WTC11 (cell line): Measurements from ENCODE around the gene LTBP2. TPM values are rescaled to one million over a fixed set of nuclear protein-coding genes. Genes with fewer than 3 reads are reported as not detected.

Experiments used
- ATAC-seq: fragments of 200-7000 bp; cut with Tn5 transposase; 2 replicates; pipeline ENCODE4 v1.10.0; 2021; ENCODE audit warnings: mild to moderate bottlenecking, moderate library complexity
- CTCF ChIA-PET: fragments of 300-600 bp; sonication (Branson Sonifier 250); formaldehyde crosslinking; loops from one replicate; lab custom pipeline; 2021; ENCODE audit warnings: antibody characterized with exemption; lab: Charles Lee
- POLR2A ChIA-PET: fragments of 350-600 bp; sonication (Branson Sonifier 250); formaldehyde crosslinking; loops from one replicate; lab custom pipeline; 2021; ENCODE audit warnings: antibody characterized with exemption; lab: Charles Lee
- DNase-seq: peaks from one replicate; pipeline ENCODE4 v3.0.0; 2021; ENCODE audit warnings: low spot score
- H3K27ac Mint-ChIP-seq: 2 replicates; pipeline ENCODE4 v1.8.0; 2021; ENCODE audit warnings: mixed read lengths
- H3K27me3 Mint-ChIP-seq: 2 replicates; pipeline ENCODE4 v1.8.0; 2021; ENCODE audit warnings: low read depth, mild to moderate bottlenecking, moderate library complexity, mixed read lengths
- H3K36me3 Mint-ChIP-seq: 2 replicates; pipeline ENCODE4 v1.8.0; 2021; ENCODE audit warnings: mixed read lengths
- H3K4me1 Mint-ChIP-seq: 2 replicates; pipeline ENCODE4 v1.8.0; 2022; ENCODE audit warnings: mixed read lengths
- H3K4me3 Mint-ChIP-seq: 2 replicates; pipeline ENCODE4 v1.8.0; 2021; ENCODE audit warnings: mild to moderate bottlenecking, moderate library complexity, mixed read lengths
- H3K9me3 Mint-ChIP-seq: 2 replicates; pipeline ENCODE4 v1.8.0; 2021; ENCODE audit warnings: mixed read lengths
- AFF4 ChIP-seq: sonication (generic); formaldehyde crosslinking; IDR thresholded peaks from 2 replicates; pipeline ENCODE4 v1.8.1; 2023; ENCODE audit warnings: mild to moderate bottlenecking, missing genetic modification reagents, borderline replicate concordance
- CTCF ChIP-seq: fragments of 200-600 bp; IDR thresholded peaks from 2 replicates; pipeline ENCODE4 v1.8.0; 2022; ENCODE audit warnings: antibody characterized with exemption
- E2F4 ChIP-seq: sonication (generic); formaldehyde crosslinking; IDR thresholded peaks from 2 replicates; pipeline ENCODE4 v1.8.1; 2022; ENCODE audit warnings: low read depth, mild to moderate bottlenecking, moderate library complexity, missing genetic modification reagents, borderline replicate concordance
- ERG ChIP-seq: fragments of 250-450 bp; sonication (Bioruptor Pico); IDR thresholded peaks from 2 replicates; pipeline ENCODE4 v1.8.0; 2021; ENCODE audit warnings: mild to moderate bottlenecking
- GABPB1 ChIP-seq: sonication (generic); formaldehyde crosslinking; IDR thresholded peaks from 2 replicates; pipeline ENCODE4 v1.8.1; 2023; ENCODE audit warnings: mild to moderate bottlenecking, missing genetic modification reagents
- HMGA2 ChIP-seq: fragments of 250-450 bp; sonication (Bioruptor Pico); IDR thresholded peaks from 2 replicates; pipeline ENCODE4 v1.4.0; 2021; ENCODE audit warnings: mild to moderate bottlenecking, moderate library complexity
- KAT7 ChIP-seq: sonication (generic); formaldehyde crosslinking; IDR thresholded peaks from 2 replicates; pipeline ENCODE4 v1.8.1; 2023; ENCODE audit warnings: missing genetic modification reagents, mild to moderate bottlenecking, borderline replicate concordance
- MLX ChIP-seq: sonication (generic); formaldehyde crosslinking; IDR thresholded peaks from 2 replicates; pipeline ENCODE4 v1.8.1; 2023; ENCODE audit warnings: mild to moderate bottlenecking, missing genetic modification reagents, moderate library complexity
- MXD4 ChIP-seq: fragments of 250-450 bp; sonication (Bioruptor Pico); IDR thresholded peaks from 2 replicates; pipeline ENCODE4 v1.8.0; 2021; ENCODE audit warnings: mild to moderate bottlenecking, moderate library complexity, borderline replicate concordance
- RELA ChIP-seq: sonication (generic); formaldehyde crosslinking; IDR thresholded peaks from 2 replicates; pipeline ENCODE4 v1.8.1; 2022; ENCODE audit warnings: missing genetic modification reagents, mild to moderate bottlenecking, borderline replicate concordance
- ZNF121 ChIP-seq: sonication (generic); formaldehyde crosslinking; IDR thresholded peaks from 2 replicates; pipeline ENCODE4 v1.8.0; 2023; ENCODE audit warnings: missing genetic modification reagents
- ZNF263 ChIP-seq: sonication (generic); formaldehyde crosslinking; IDR thresholded peaks from 2 replicates; pipeline ENCODE4 v1.8.1; 2022; ENCODE audit warnings: low read depth, mild to moderate bottlenecking, moderate library complexity, missing genetic modification reagents
- ZNF423 ChIP-seq: fragments of 250-450 bp; sonication (Bioruptor Pico); IDR thresholded peaks from 2 replicates; pipeline ENCODE4 v2.1.2; 2022; ENCODE audit warnings: mild to moderate bottlenecking, moderate library complexity
- total RNA-seq: library from RNA; stranded (reverse); gene quantifications from 3 replicates; pipeline ENCODE4 v1.2.3, GENCODE V29; 2021

Gene LTBP2
- total RNA-seq, 1 experiment from 2014 or later: 1.2 TPM

GRCh38 chr14:74574090-74574433, 38.0 kb downstream of the LTBP2 start:
- peaks cover 31% of the 10 kb centered on the region for H3K4me1 Mint-ChIP-seq

GRCh38 chr14:74573421-74574089, 38.5 kb downstream of the LTBP2 start:
- POLR2A ChIA-PET: interaction anchor here (1.9 kb wide), 1 partner anchor 36 kb away, joined by 4 read pairs; no protein-coding TSS in a partner anchor
- CTCF ChIA-PET: interaction anchor here (0.6 to 7.1 kb wide), 53 partner anchors 9 to 372 kb away, joined by 3 to 110 read pairs (median 5); partner anchors contain the start of genes ISCA2, LTBP2, NPC2 and RPS6KL1
- DNase-seq (peak; percentile 67), ATAC-seq (peak; percentile 96)
- Mint-ChIP-seq H3K9me3 (no peaks in the 10 kb centered on the region), H3K36me3 (no peaks in the 10 kb centered on the region), H3K4me3 (no peak overlapping the region), H3K4me1 (peaks cover 31% of the 10 kb centered on the region), H3K27ac (no peak overlapping the region), H3K27me3 (no peaks in the 10 kb centered on the region)
- TF ChIP-seq E2F4 (no peak), ZNF423 (no peak), CTCF (peak; percentile 50), ERG (CRISPR knock-in tag) (no peak), MLX (CRISPR knock-in tag) (no peak)
- TF ChIP-seq, all 79 proteins: peak for 1

More at GRCh38 chr14:74574090-74574433, 38.0 kb downstream of the LTBP2 start:
- H3K27me3 Mint-ChIP-seq: no peaks in the 10 kb centered on the region
- no peak overlapping the region for H3K27ac Mint-ChIP-seq
- ChIA-PET CTCF (interaction anchor here (0.8 to 7.1 kb wide), 25 partner anchors 10 to 304 kb away, joined by 3 to 110 read pairs (median 14); partner anchors contain the start of genes ISCA2, LTBP2 and NPC2), POLR2A (interaction anchor here (1.9 kb wide), 1 partner anchor 35 kb away, joined by 4 read pairs; no protein-coding TSS in a partner anchor)
- no peak for TF ChIP-seq HMGA2 (CRISPR knock-in tag)
- TF ChIP-seq ZNF121: no peak
- TF ChIP-seq ZNF263: no peak
- TF ChIP-seq RELA (CRISPR knock-in tag): no peak
- TF ChIP-seq AFF4 (CRISPR knock-in tag): no peak
- TF ChIP-seq GABPB1 (CRISPR knock-in tag): no peak
- TF ChIP-seq ZNF423: no peak
- TF ChIP-seq KAT7 (CRISPR knock-in tag): no peak
- no peak for TF ChIP-seq MXD4 (CRISPR knock-in tag)
- H3K4me3 Mint-ChIP-seq: no peak overlapping the region
- no peaks in the 10 kb centered on the region for H3K36me3 Mint-ChIP-seq
- no peaks in the 10 kb centered on the region for H3K9me3 Mint-ChIP-seq
- ATAC-seq: no peak
- DNase-seq: no peak
